HG02885 (cell line): ENCODE data around the gene CPNE8.

Experiments used
- ATAC-seq: cut with Tn5 transposase; IDR thresholded peaks from one replicate; pipeline ENCODE4 v1.9.1; 2021; ENCODE audit warnings: mild to moderate bottlenecking; ENCODE audit not compliant: unreplicated experiment, poor library complexity

CPNE8 gene

DNA sequence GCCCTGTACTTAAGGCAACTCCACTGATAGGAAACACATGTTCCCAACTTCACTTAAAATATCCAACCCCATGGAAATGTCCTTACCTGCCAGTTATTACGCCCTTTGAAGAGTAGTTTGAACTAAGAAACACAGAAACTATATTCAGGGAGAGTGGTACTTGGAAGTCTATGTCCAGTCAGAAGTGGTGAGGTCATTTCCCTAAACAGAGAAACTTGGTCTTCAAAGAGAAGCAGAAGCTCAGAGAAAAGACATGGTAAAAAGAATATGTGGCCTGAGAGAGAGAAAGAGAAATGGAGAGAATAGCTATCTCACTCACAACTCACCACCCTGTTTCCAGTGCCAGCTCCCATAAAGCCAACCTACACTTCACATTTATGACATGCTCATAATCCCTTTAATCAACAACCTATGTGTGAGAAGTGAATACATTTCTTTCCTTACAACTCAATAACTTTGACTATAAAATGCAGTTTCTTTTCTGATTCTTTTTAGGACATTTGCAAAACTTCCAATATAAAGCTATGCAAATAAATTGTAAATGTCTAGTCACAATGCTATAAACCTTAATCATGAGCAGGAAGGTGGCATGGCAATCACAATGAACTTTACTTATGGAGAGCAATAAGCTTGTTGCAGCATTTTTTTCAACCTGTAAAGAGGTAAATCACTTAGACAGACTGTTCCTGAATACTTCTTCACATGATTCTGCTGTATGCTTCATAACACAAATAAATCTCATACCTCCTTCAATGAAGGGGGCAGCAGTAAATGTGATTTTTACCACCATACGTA is 67.1 kb downstream of the CPNE8 start:
- no peak for ATAC-seq

DNA sequence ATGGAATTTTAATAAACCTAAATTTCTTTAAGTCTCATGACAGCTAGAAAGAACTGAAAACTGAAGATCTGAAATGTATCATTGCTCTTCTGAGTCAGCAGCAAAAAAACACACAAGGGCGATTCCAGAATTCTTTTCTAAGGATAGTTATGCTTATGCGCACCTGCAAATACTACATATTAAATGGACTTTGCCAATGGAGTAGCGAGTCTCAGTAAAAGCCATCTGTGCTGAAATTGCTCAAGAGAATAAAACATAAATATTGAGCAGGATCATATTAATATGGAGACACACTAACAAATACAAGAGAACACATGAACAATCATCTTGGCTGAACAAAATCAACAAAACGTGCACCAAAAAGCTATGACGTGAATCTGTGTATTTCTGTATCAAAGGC is 73.7 kb downstream of the CPNE8 start:
- ATAC-seq, result no peak

DNA sequence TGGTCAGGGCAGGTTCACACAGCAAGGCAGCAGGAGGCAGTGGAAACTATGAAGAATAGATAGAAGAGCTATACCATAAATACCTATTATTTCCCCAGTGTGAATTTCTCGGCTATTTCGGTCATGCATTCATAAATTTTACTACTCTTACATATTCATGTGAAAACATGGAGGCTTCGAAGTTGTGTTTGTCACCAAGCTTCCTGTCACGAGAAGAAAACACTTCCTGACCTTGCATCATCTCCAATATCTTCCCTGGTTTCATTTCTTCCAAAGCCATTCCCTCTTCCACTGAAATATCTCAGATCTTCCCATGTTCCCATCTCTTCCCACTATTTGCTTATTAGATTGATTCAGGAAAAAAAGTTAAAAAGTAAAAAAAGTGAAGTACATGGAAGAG is 80.4 kb downstream of the CPNE8 start:
- no peak for ATAC-seq

DNA sequence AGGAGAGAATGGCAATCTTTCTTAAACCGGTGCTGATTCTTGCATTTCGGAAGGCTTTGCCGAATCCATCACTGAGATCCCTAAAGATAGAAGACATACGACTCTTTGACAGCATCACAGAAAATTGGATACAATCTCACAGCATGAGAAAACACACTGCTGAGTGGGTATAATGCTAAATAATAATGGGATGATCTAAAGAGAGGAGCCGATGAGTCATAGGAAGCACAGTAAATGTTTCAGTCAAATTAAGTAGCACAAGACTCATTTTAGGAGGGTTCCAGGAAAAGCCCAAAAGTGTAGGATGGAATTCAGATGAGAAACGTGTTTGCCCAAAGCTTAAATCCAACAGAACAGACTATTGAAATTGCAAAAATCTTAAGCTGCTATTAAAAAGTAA is 81.7 kb downstream of the CPNE8 start:
- no peak for ATAC-seq

DNA sequence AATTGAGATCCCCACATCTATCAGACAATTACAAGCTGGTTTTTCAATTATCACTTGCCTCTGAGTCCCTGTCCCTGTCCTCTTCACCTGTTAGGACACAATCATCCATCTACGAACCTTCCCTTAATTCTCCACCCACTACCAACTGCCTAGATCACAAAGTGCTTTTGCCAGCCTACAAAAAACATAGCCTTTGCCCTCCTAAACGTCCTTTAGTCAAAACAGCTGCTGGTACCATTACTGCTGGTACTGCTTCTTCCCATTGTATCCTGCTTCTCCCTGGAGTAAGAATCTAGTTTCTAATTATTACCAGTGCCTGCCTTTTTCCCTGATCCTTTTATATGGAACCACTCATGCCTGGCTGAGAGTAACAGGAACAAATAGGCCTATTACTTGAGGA is 82.1 kb downstream of the CPNE8 start:
- no peak for ATAC-seq

DNA sequence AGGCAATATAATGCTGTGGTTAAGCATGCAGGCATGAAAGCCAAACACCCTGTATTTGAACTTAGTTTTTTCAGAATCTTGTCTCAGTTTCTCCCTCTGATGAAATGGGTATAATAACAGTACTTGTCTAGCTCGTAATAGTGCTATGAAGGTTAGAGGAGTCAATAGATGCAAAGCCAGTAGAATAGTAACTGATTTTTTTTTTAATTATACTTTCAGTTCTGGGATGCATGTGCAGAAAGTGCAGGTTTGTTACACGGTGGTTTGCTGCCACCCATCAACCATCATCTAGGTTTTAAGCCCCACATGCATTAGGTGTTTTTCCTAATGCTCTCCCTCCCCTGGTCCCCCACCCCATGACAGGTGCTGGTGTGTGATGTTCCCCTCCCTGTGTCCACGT is 87.4 kb downstream of the CPNE8 start:
- no peak for ATAC-seq

DNA sequence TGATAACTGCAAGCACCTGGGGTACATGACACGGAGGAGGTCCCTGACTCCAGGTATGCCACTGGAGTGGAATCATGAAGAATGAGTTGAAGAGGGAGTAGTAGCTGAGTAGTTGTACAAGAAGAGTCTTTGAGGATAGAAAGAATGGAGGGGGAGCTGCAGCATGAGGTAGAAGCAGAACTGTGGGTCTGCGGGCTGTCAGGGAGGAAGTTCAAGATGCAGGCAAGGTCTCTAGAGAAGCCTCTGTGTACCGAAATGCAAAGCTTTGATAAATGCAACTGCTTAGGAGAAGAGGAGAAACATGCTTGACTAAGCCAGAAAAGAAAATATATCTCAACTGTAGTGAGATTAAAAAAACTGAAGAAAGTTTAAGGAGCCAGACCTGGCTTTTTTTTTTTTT is 91.5 kb downstream of the CPNE8 start:
- ATAC-seq, result no peak

DNA sequence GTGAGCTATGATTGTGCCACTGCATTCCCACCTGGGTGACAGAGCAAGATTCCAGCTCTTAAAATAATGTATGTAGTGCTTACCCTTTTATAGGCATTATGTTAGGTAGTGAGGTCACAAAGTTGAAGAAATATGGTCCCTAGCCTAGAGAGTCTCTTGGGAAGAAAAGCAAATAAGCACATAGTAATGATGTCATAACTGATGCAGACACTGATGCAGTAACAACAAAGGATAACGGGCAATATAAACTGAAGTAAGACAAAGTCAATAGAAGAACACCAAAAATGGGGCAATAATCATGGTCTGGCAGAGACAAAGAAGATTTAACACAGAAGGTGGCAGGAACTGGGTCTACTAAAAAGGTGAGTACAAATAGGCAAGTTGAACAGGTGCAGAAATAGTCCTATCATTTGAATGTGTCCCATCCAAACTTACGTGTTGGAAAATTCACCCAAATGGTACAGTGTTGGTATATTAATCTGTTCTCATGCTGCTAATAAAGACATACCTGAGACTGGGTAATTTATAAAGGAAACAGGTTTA is 93.5 kb downstream of the CPNE8 start:
- ATAC-seq, result no peak

DNA sequence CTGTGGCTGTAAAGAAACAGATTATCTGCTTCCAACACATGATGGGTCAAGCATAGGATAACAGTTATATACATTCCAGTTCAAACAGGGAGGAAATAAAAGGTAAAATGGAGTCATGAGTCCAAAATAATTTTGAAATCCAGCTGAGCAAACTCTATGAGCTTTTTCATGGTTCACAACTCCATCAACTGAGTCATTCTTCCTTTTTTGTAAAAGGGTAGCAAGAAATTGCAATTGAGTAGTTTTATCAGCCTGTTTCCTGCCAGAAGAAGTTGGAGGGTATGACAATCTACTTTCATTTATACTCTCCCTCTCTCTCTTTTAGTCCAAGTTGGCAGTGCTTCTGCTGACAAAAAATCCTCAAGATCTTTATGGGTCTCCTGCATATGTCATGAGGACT is 95.6 kb downstream of the CPNE8 start:
- ATAC-seq, result no peak

DNA sequence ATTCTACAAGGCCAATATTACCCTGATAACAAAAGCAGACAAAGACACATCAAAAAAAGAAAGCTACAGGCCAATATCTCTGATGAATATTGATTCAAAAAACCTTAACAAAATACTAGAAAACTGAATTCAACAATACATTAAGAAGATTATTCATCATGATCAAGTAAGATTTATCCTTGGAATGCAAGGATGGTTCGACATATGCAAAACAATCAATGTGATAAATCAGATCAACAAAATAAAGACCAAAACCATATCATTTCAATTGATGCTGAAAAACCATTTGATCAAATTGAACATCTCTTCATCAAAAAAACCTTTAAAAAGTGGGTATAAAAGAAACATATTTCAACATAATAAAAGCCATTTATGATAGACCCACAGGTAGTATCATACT is 117.3 kb downstream of the CPNE8 start:
- no peak for ATAC-seq

DNA sequence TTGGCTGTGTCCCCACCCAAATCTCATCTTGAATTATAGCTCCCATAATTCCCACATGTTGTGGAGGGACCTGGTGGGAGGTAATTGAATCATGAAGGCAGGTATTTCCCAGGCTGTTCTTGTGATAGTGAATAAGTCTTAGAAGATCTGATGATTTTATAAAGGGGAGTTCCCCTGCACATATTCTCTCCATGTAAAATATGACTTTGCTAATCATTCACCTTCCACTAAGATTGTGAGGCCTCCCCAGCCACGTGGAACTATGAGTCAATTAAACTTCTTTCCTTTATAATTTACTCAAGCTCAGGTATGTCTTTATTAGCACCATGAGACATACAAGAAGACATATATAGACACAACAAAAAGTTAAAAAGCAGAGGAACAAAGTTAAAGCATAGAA is 120.0 kb downstream of the CPNE8 start:
- ATAC-seq, result no peak

DNA sequence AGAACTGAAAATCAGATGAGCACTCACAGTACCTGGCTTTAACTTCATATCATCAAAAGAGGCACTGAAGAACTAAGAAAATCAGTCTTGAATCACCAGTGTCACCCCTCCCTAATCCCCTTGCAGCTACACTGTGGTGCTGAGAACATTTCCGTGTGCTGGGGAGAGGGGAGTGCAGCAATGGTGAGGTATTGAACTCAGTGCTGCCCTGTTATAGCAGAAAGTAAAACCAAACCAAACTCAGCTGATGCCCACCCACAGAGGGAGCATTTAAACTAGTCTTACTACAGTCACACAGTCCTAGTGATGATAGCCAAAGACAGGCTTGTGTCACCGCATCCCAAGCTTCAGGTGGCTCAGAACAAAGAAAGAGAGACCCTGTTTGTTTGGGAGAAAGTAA is 122.1 kb downstream of the CPNE8 start:
- no peak for ATAC-seq

DNA sequence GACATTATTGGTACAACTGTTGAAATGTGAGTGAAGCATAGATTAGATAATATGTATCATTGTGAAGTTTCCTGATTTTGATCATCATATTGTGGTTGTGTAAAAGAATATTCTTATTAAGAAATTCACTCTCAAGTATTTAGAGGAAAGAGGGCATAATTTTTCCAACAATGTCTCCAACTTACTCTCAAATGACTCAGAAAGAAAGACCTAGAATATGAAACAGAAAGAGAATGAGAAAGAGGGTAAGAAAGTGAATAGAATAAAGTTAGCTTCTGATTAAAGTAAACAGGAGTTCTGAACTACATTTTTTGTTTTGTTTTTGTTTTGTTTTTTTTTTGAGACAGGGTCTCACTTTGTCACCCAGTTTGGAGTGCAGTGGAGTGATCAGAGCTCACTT is 123.0 kb downstream of the CPNE8 start:
- peak; percentile 57 for ATAC-seq

DNA sequence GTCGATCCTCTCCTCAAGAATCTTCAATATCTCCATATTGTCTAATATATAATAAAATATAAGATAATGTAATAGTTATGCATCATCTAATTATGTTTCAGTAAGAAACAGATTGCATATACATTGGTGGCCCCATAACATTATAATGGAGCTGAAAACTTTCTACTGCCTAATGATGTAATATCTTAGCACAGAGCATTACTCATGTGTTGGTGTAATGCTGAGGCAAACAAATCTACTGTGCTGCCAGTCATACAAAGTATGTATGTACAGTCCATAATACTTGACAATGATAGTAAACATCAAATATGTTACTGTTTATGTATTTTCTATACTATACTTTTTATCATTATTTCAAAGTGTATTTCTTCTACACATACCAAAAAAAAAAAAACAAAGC is 128.7 kb downstream of the CPNE8 start:
- no peak for ATAC-seq

DNA sequence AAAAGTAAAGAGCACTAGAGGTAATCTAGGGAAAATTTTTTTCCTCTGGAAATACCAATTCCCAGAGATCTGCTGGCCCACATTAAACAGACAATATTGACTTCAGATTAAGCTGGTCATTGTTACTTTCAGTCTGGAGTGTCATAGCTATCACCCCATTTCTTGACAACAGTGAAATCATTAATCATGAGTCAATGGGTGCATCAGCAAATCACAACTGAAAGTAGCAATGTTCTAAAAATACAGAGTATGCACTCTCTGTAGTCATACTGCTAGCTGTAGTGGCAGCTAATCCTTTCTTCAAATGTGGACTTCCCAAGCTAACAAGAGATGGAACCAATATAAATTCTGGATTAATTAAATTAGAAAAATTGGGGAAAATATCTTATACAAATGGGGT is 129.9 kb downstream of the CPNE8 start:
- ATAC-seq, result peak; percentile 88

DNA sequence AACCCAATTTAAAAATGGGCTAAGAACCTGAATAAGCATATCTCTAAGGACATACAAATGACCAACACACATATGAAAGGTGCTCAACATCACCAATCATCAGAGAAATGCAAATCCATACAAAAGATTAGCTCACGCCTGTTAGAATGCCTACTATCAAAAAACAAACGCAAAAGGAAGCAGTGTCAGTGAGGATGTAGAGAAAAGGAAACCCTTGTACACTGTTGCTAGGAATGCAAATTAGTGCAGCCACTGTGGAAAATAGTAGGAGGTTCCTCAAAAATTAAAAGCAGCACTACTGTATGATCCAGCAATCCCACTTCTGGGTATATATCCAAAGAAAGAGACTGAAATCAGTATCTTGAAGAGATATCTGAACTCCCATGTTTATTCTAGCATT is 133.0 kb downstream of the CPNE8 start:
- no peak for ATAC-seq

DNA sequence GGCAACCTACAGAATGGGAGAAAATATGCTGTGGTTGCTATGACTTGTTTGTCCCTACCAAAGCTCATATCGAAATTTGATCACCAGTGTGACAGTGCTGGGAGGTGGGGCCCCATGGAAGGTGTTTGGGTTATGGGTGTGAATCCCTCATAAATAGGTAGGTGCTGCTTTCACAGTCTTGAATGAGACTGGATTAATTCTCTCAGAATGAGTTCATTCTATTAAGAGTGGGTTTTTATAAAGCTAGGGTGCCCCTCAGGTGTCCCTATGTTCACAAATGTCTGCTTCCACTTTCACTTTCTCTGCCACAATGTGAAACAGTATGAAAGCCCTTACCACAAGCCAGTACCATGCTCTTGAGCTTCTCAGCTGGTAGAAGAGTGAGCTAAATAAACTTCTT is 133.5 kb downstream of the CPNE8 start:
- ATAC-seq, result peak; percentile 72

DNA sequence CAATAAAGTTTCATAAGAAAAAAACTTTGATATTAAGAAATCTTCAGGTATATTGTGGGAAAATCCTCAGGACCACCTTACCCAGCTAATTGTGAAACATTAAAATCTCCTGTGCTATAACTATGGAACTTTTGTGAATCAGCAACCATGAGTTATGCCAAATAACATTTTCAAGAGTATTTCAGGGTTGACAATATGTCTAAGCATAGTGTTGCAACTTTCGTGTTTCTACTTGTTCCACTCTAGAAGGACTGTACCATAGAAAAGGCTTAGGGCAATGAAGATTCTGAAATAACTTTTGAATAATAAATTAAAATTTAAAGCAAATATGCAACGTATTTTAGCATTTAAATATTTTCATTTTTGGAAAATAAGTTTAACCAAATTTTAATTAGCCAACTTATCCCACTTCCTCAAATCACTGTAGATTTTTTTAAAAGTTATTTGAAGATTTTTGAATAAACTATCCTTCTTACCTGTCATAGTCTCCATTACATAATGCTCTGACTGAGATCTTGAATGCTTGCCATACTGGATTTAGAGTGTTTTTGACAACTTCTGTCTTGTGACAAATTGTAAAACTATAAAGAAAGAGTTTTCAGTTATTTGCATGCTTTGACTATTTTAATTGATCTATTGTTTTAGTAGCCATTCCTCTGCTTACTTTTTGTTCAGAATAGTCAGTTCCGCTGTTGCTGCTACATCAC is 143.6 kb downstream of the CPNE8 start:
- no peak for ATAC-seq

DNA sequence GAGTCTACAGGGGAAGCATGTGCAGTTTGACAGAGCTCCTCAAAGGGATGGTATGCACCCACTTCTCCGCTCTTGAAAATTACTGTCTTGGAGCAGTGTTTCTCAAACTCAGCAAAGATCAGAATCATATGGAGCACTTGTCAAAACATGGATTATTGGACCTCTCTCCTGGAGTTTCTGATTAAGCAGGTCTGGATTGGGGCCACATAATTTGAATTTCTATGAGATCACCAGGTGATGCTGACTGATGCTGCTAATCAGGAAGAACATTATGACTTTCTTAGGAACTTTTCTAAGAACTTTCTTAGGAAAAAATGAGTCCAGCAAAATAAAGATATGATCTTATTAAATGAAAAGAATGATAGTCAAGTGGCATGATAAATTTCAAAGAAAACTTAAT is 144.3 kb downstream of the CPNE8 start:
- no peak for ATAC-seq

DNA sequence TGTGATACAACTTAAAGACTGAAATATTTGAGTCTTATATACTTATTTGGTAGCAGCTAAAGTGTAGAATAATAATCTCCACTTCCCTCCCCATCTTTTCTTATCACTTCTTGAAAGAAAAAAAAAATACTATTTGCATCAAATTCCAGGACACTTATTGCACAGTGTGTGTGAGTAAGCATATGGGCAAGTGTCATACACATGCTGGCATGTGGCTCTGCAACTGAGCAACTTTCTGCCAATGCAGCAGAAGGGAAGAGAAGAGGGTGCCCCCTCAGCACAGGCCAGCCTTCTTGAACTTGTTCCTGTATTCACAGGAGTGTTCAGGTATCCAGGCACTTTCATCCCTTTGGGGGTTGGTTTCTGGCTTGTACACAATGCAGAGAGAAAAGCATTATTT is 145.8 kb downstream of the CPNE8 start:
- no peak for ATAC-seq

DNA sequence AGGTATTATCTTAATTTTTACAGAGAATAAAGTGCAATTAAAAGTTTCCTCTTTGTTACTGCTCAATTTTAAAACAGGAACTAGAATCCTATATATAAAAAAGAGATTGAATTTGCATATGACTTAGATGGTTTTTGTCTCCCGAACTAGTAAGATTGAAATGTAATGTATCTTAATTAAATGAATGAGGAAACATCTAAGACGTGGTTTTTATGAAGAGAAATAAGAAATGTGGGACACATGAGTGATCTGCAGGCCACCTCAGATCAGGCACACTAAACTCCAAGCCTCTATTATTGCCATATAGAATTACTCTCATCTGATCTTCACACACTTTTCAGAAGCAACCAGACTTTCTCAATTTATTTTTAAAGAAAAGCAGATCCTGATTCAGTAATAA is 158.6 kb downstream of the CPNE8 start:
- no peak for ATAC-seq

DNA sequence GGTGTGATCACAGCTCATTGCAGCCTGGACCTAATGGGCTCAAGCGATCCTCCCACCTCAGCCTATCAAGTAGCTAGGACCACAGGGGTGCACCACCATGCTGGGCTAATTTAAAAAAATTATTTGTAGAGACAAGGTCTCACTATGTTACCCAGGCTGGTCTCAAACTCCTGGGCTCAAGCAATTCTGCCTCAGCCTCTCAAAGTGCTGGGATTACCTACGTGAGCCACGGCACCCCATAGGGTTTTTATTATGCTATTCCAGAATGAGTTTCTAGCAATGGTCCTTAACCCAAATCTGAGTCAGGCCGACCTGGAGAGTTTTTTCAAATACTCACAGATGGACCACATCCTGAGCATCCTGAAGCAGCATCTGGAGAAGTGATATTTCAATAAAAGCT is 159.8 kb downstream of the CPNE8 start:
- ATAC-seq, result no peak
